K562 (cell line): ENCODE data around the gene EXT2. TPM values are rescaled to one million over a fixed set of nuclear protein-coding genes. Genes with fewer than 3 reads are reported as not detected.

Source experiments
- ADNP ChIP-seq: fragments of 200-800 bp; sonication (Bioruptor generic); IDR thresholded peaks from 2 replicates; pipeline ENCODE4 v1.6.1; 2016; ENCODE audit warnings: missing genetic modification characterization, missing compliant biosample characterization
- BRD9 ChIP-seq: fragments of 450-650 bp; IDR thresholded peaks from 2 replicates; pipeline ENCODE4 v1.6.1; 2018; ENCODE audit warnings: low read depth; ENCODE audit not compliant: partially characterized antibody
- C11orf30 ChIP-seq: fragments of 450-650 bp; IDR thresholded peaks from 2 replicates; pipeline ENCODE4 v1.6.1; 2016; ENCODE audit warnings: low read depth, mild to moderate bottlenecking
- CEBPB ChIP-seq: fragments of 450-650 bp; IDR thresholded peaks from 2 replicates; pipeline ENCODE4 v1.6.1; 2016; ENCODE audit warnings: missing genetic modification characterization, missing compliant biosample characterization
- CHD2 ChIP-seq: IDR thresholded peaks from 2 replicates; pipeline ENCODE4 v1.6.1; 2011; ENCODE audit warnings: low read depth, low read length
- EHMT2 ChIP-seq: fragments of 450-650 bp; IDR thresholded peaks from 2 replicates; pipeline ENCODE4 v1.6.1; 2018; ENCODE audit warnings: antibody characterized with exemption
- ETS2 ChIP-seq: IDR thresholded peaks from 2 replicates; pipeline ENCODE4 v1.6.1; 2016; ENCODE audit warnings: borderline replicate concordance, missing genetic modification characterization, mild to moderate bottlenecking, moderate library complexity, missing compliant biosample characterization; ENCODE audit not compliant: poor library complexity, severe bottlenecking
- GABPB1 ChIP-seq: sonication (generic); formaldehyde crosslinking; IDR thresholded peaks from 2 replicates; pipeline ENCODE4 v1.8.0; 2022; ENCODE audit warnings: mild to moderate bottlenecking, missing genetic modification reagents
- GTF2A2 ChIP-seq: IDR thresholded peaks from 2 replicates; pipeline ENCODE4 v1.6.1; 2016; ENCODE audit warnings: mild to moderate bottlenecking, missing genetic modification characterization, missing compliant biosample characterization
- HMG20A ChIP-seq: fragments of 450-650 bp; formaldehyde crosslinking; conservative IDR thresholded peaks from 2 replicates; pipeline ENCODE4 v1.4.0; 2020; ENCODE audit warnings: mild to moderate bottlenecking, mixed read lengths
- IRF2 ChIP-seq: sonication (generic); formaldehyde crosslinking; IDR thresholded peaks from 2 replicates; pipeline ENCODE4 v1.8.1; 2022; ENCODE audit warnings: mild to moderate bottlenecking, missing genetic modification reagents
- JUN ChIP-seq, 2 experiments: sonication (generic) in 1 of 2; formaldehyde crosslinking in 1 of 2; IDR thresholded peaks; 2 replicates each; pipeline versions ENCODE4 v1.6.1 to v1.8.0; 2012 to 2022; ENCODE audit warnings: borderline replicate concordance in 2 of 2, mild to moderate bottlenecking in 2 of 2, improper control_type of control experiment in 1 of 2, low read depth in 1 of 2, low read length in 1 of 2, missing genetic modification reagents in 1 of 2
- MEIS2 ChIP-seq: fragments of 450-650 bp; IDR thresholded peaks from 2 replicates; pipeline ENCODE4 v1.6.1; 2014; ENCODE audit warnings: mild to moderate bottlenecking; ENCODE audit not compliant: partially characterized antibody
- POLR2G ChIP-seq: fragments of 200-400 bp; formaldehyde crosslinking; IDR thresholded peaks from 2 replicates; pipeline ENCODE4 v1.6.1; 2017; ENCODE audit warnings: low read depth, mild to moderate bottlenecking, antibody characterized with exemption, low read length, moderate library complexity
- PTRF ChIP-seq: fragments of 450-650 bp; IDR thresholded peaks from 2 replicates; pipeline ENCODE4 v1.6.1; 2016; ENCODE audit warnings: mild to moderate bottlenecking, missing genetic modification characterization, missing compliant biosample characterization
- RB1 ChIP-seq: fragments of 450-650 bp; IDR thresholded peaks from 2 replicates; pipeline ENCODE4 v1.6.1; 2017; ENCODE audit warnings: low read depth, mild to moderate bottlenecking
- SMAD1 ChIP-seq: fragments of 150-350 bp; IDR thresholded peaks from 2 replicates; pipeline ENCODE4 v1.6.1; 2014; ENCODE audit warnings: low read length, low read depth; ENCODE audit not compliant: partially characterized antibody
- STAG1 ChIP-seq: sonication (generic); formaldehyde crosslinking; IDR thresholded peaks from 2 replicates; pipeline ENCODE4 v1.5.0; 2020; ENCODE audit warnings: missing genetic modification reagents, borderline replicate concordance
- ZBTB7A ChIP-seq: IDR thresholded peaks from 2 replicates; pipeline ENCODE4 v1.6.1; 2011; ENCODE audit warnings: low read depth, mild to moderate bottlenecking, low read length, moderate library complexity, borderline replicate concordance; ENCODE audit not compliant: control insufficient read depth
- ZNF143 ChIP-seq: sonication (generic); formaldehyde crosslinking; IDR thresholded peaks from 2 replicates; pipeline ENCODE4 v1.9.0; 2022; ENCODE audit warnings: mild to moderate bottlenecking, missing genetic modification reagents
- ZNF311 ChIP-seq: fragments of 250-450 bp; sonication (Bioruptor Pico); IDR thresholded peaks from 2 replicates; pipeline ENCODE4 v1.4.0; 2020; ENCODE audit warnings: mild to moderate bottlenecking, moderate library complexity
- ZNF445 ChIP-seq: fragments of 250-450 bp; sonication (Bioruptor Pico); IDR thresholded peaks from 2 replicates; pipeline ENCODE4 v1.4.0; 2020; ENCODE audit warnings: low read depth, mild to moderate bottlenecking, moderate library complexity
- ZNF551 ChIP-seq: fragments of 250-450 bp; sonication (Bioruptor Pico); IDR thresholded peaks from 2 replicates; pipeline ENCODE4 v1.5.0; 2021; ENCODE audit warnings: mild to moderate bottlenecking, moderate library complexity
- ZSCAN29 ChIP-seq: fragments of 450-650 bp; IDR thresholded peaks from 2 replicates; pipeline ENCODE4 v1.6.1; 2017
- polyA plus RNA-seq, 8 experiments: library from polyadenylated mRNA; depleted of rRNA in 4 of 8; stranded (reverse) in 5 of 8; unstranded in 3 of 8; fragments of >200 nt; fragmentation: Nextera tagmentation in 2 of 8; fragmentation: Illumina TruSeq in 1 of 8; extraction: Ambion mirVana in 2 of 8; extraction: Trizol in 1 of 8; gene quantifications; 2 replicates each; pipeline versions ENCODE4 v1.2.1 to v1.2.3, GENCODE V29; 2011 to 2014; ENCODE audit warnings: inconsistent platforms in 1 of 8, missing spikeins in 1 of 8
- total RNA-seq, 7 experiments: library from RNA; depleted of rRNA in 6 of 7; stranded (reverse); fragments of >200 nt in 6 of 7; fragmentation: Illumina TruSeq in 2 of 7; extraction: Trizol in 2 of 7; gene quantifications; 2 replicates each; pipeline versions ENCODE4 v1.2.1 to v1.2.3, GENCODE V29; 2011 to 2021; ENCODE audit warnings: low replicate concordance in 1 of 7
- TF ChIP-seq, protein P1 (sequence below): sonication (generic); formaldehyde crosslinking; IDR thresholded peaks from 2 replicates; pipeline ENCODE4 v1.9.0; 2022; ENCODE audit warnings: mild to moderate bottlenecking, missing genetic modification reagents
- TF ChIP-seq, protein P2 (sequence below): fragments of 450-650 bp; formaldehyde crosslinking; IDR thresholded peaks from 2 replicates; pipeline ENCODE4 v1.4.0; 2020; ENCODE audit warnings: mild to moderate bottlenecking
- TF ChIP-seq, protein P3 (sequence below): fragments of 250-450 bp; sonication (Bioruptor Pico); IDR thresholded peaks from 2 replicates; pipeline ENCODE4 v1.4.0; 2020

Gene EXT2
- total and polyA plus RNA-seq, 9 of the 15 experiments (the other 6 are each of a cell fraction or from before 2014, with no cell fraction given), result 7.5 to 52.1 (median 38.1) TPM

DNA sequence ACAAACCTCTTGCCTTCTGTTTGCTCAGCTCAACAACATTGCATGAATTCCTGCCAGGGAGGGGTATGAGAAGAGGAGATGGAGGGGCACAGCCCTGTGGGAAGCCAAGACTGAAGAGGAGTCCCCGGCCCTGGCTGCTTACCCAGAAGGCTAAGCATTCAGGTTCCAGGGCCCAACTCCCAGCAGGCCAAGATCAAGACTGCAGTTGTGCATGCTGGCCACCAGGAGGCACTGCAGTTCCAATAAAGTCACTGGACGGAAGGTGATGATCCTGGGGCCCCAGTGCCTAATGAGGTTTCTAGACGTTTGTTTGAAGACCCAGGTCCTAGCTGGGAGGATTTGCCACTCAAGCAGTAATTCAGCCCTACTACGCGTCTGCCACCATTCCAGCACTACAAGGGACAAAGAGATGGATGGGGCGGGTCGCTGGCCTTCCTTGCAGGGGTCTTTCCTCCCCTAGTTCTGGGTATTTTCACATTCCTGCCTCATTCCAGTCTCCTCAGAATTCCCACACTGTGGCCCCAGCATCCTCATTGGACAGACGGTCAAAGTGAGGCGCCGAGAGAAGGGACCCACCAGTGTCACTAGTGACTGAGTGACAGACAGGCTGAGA lies 190.9 kb downstream of the EXT2 start (continued):
- TF ChIP-seq, protein P1, sequence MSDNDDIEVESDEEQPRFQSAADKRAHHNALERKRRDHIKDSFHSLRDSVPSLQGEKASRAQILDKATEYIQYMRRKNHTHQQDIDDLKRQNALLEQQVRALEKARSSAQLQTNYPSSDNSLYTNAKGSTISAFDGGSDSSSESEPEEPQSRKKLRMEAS, result no peak
- TF ChIP-seq PTRF (no peak), CEBPB (tag) (no peak), SMAD1 (no peak), JUN (IDR thresholded peaks at IDR 0.05; ENCODE audit: borderline replicate concordance, low read depth, low read length) (0 out of 2 replicates have a peak, but pooled peaks have one; percentile 17), JUN (CRISPR knock-in tag; IDR thresholded peaks at IDR 0.05; ENCODE audit: borderline replicate concordance) (no peak), ZSCAN29 (no peak), GTF2A2 (tag) (no peak), HMG20A (CRISPR knock-in tag) (no peak), ADNP (tag) (no peak), MEIS2 (no peak), ZNF311 (CRISPR knock-in tag) (no peak), ZNF143 (CRISPR knock-in tag) (peak; percentile 35; the same call in 1 of the 2 replicates), ZNF445 (no peak), RB1 (peak; percentile 71; the same call in 1 of the 2 replicates), C11orf30 (no peak), IRF2 (CRISPR knock-in tag) (no peak), ZNF551 (CRISPR knock-in tag) (no peak), EHMT2 (no peak), ZBTB7A (no peak), POLR2G (no peak), BRD9 (no peak), CHD2 (no peak), GABPB1 (CRISPR knock-in tag) (no peak), STAG1 (CRISPR knock-in tag) (peak; percentile 86; the same call in 1 of the 2 replicates), ETS2 (tag) (no peak)
- TF ChIP-seq, protein P2, sequence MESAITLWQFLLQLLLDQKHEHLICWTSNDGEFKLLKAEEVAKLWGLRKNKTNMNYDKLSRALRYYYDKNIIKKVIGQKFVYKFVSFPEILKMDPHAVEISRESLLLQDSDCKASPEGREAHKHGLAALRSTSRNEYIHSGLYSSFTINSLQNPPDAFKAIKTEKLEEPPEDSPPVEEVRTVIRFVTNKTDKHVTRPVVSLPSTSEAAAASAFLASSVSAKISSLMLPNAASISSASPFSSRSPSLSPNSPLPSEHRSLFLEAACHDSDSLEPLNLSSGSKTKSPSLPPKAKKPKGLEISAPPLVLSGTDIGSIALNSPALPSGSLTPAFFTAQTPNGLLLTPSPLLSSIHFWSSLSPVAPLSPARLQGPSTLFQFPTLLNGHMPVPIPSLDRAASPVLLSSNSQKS (CRISPR knock-in tag), result no peak
- TF ChIP-seq, protein P3, sequence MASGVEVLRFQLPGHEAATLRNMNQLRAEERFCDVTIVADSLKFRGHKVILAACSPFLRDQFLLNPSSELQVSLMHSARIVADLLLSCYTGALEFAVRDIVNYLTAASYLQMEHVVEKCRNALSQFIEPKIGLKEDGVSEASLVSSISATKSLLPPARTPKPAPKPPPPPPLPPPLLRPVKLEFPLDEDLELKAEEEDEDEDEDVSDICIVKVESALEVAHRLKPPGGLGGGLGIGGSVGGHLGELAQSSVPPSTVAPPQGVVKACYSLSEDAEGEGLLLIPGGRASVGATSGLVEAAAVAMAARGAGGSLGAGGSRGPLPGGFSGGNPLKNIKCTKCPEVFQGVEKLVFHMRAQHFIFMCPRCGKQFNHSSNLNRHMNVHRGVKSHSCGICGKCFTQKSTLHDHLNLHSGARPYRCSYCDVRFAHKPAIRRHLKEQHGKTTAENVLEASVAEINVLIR (CRISPR knock-in tag), result no peak
